NCI-H524 (cell line): ENCODE results near the gene MMRN1.
A peak's percentile ranks its signal among the peaks of the same experiment; 100 is the strongest.

ENCODE experiments used
- DNase-seq, 2 experiments: peaks; one replicate each; lab custom pipeline; 2025; lab: John Stamatoyannopoulos, UW

The MMRN1 gene

GRCh38 chr4:89995006-89995405 lies 100.4 kb downstream of the MMRN1 start:
- DNase-seq: no peak

GRCh38 chr4:89995814-89996213 lies 101.2 kb downstream of the MMRN1 start:
- no peak for DNase-seq

- no peak for DNase-seq
Measured at GRCh38 chr4:89997171-89997704, 102.6 kb downstream of the MMRN1 start.

GRCh38 chr4:89998469-89999011 lies 103.9 kb downstream of the MMRN1 start:
- peak; percentile 19 to 63 for DNase-seq

GRCh38 chr4:90001023-90001422 lies 106.4 kb downstream of the MMRN1 start:
- no peak for DNase-seq

GRCh38 chr4:90002441-90003062 lies 107.9 kb downstream of the MMRN1 start:
- DNase-seq: peak; percentile 38 to 74
